COLO668 (cell line): ENCODE data around the gene C4orf54.
A peak's percentile ranks its signal among the peaks of the same experiment; 100 is the strongest.

Experiments
- DNase-seq: peaks from one replicate; lab custom pipeline; 2025; ENCODE audit not compliant: unreplicated experiment; lab: John Stamatoyannopoulos, UW

Gene C4orf54

GRCh38 chr4:99652596-99653436 lies 4.8 kb downstream of the C4orf54 start:
- DNase-seq: peak; percentile 73

GRCh38 chr4:99651811-99652485 lies 5.7 kb downstream of the C4orf54 start:
- no peak for DNase-seq

GRCh38 chr4:99651016-99651769 lies 6.4 kb downstream of the C4orf54 start:
- DNase-seq: no peak

- no peak for DNase-seq
Measured at GRCh38 chr4:99649778-99650177, 7.8 kb downstream of the C4orf54 start.

GRCh38 chr4:99649208-99649607 lies 8.4 kb downstream of the C4orf54 start:
- DNase-seq: no peak

GRCh38 chr4:99648321-99648720 lies 9.3 kb downstream of the C4orf54 start:
- DNase-seq: no peak

GRCh38 chr4:99647071-99647470 lies 10.6 kb downstream of the C4orf54 start:
- DNase-seq: peak; percentile 22

- DNase-seq: no peak
Measured at GRCh38 chr4:99645638-99646037, 12.0 kb downstream of the C4orf54 start.

- DNase-seq: no peak
Measured at GRCh38 chr4:99645036-99645435, 12.6 kb downstream of the C4orf54 start.

- DNase-seq: peak; percentile 23
Measured at GRCh38 chr4:99644453-99644852, 13.2 kb downstream of the C4orf54 start.

GRCh38 chr4:99642725-99643489 lies 14.7 kb downstream of the C4orf54 start:
- DNase-seq: no peak

GRCh38 chr4:99640676-99641075 lies 17.0 kb downstream of the C4orf54 start:
- no peak for DNase-seq

GRCh38 chr4:99637174-99637573 lies 20.5 kb downstream of the C4orf54 start:
- DNase-seq: no peak

GRCh38 chr4:99636422-99636821 lies 21.2 kb downstream of the C4orf54 start:
- no peak for DNase-seq

GRCh38 chr4:99635601-99636000 lies 22.0 kb downstream of the C4orf54 start:
- DNase-seq: no peak

GRCh38 chr4:99634742-99635360 lies 22.8 kb downstream of the C4orf54 start:
- no peak for DNase-seq

- peak; percentile 46 for DNase-seq
Measured at GRCh38 chr4:99633772-99634171, 23.9 kb downstream of the C4orf54 start.

GRCh38 chr4:99630857-99631360 lies 26.7 kb downstream of the C4orf54 start:
- no peak for DNase-seq

GRCh38 chr4:99629962-99630554 lies 27.6 kb downstream of the C4orf54 start:
- no peak for DNase-seq

GRCh38 chr4:99628040-99628439 lies 29.6 kb downstream of the C4orf54 start:
- DNase-seq: no peak
